WTC11 (cell line): Measurements from ENCODE around the gene CCNG2. TPM values are rescaled to one million over a fixed set of nuclear protein-coding genes. Genes with fewer than 3 reads are reported as not detected.

Experiments used
- ATAC-seq: fragments of 200-7000 bp; cut with Tn5 transposase; 2 replicates; pipeline ENCODE4 v1.10.0; 2021; ENCODE audit warnings: mild to moderate bottlenecking, moderate library complexity
- CTCF ChIA-PET: fragments of 300-600 bp; sonication (Branson Sonifier 250); formaldehyde crosslinking; loops from one replicate; lab custom pipeline; 2021; ENCODE audit warnings: antibody characterized with exemption; lab: Charles Lee
- POLR2A ChIA-PET: fragments of 350-600 bp; sonication (Branson Sonifier 250); formaldehyde crosslinking; loops from one replicate; lab custom pipeline; 2021; ENCODE audit warnings: antibody characterized with exemption; lab: Charles Lee
- DNase-seq: peaks from one replicate; pipeline ENCODE4 v3.0.0; 2021; ENCODE audit warnings: low spot score
- H3K27ac Mint-ChIP-seq: 2 replicates; pipeline ENCODE4 v1.8.0; 2021; ENCODE audit warnings: mixed read lengths
- H3K27me3 Mint-ChIP-seq: 2 replicates; pipeline ENCODE4 v1.8.0; 2021; ENCODE audit warnings: low read depth, mild to moderate bottlenecking, moderate library complexity, mixed read lengths
- H3K36me3 Mint-ChIP-seq: 2 replicates; pipeline ENCODE4 v1.8.0; 2021; ENCODE audit warnings: mixed read lengths
- H3K4me1 Mint-ChIP-seq: 2 replicates; pipeline ENCODE4 v1.8.0; 2022; ENCODE audit warnings: mixed read lengths
- H3K4me3 Mint-ChIP-seq: 2 replicates; pipeline ENCODE4 v1.8.0; 2021; ENCODE audit warnings: mild to moderate bottlenecking, moderate library complexity, mixed read lengths
- H3K9me3 Mint-ChIP-seq: 2 replicates; pipeline ENCODE4 v1.8.0; 2021; ENCODE audit warnings: mixed read lengths
- CDX4 ChIP-seq: fragments of 250-450 bp; sonication (Bioruptor Pico); IDR thresholded peaks from 2 replicates; pipeline ENCODE4 v1.9.0; 2021; ENCODE audit warnings: moderate library complexity, mild to moderate bottlenecking, inconsistent platforms, borderline replicate concordance
- CREB1 ChIP-seq: sonication (generic); formaldehyde crosslinking; IDR thresholded peaks from 2 replicates; pipeline ENCODE4 v1.8.0; 2023; ENCODE audit warnings: mild to moderate bottlenecking, missing genetic modification reagents
- ETV6 ChIP-seq: sonication (generic); formaldehyde crosslinking; IDR thresholded peaks from 2 replicates; pipeline ENCODE4 v1.8.1; 2022; ENCODE audit warnings: mild to moderate bottlenecking, missing genetic modification reagents
- FOXJ3 ChIP-seq: sonication (generic); formaldehyde crosslinking; IDR thresholded peaks from 2 replicates; pipeline ENCODE4 v1.9.0; 2021; ENCODE audit warnings: missing genetic modification reagents, mild to moderate bottlenecking, borderline replicate concordance
- GABPB1 ChIP-seq: sonication (generic); formaldehyde crosslinking; IDR thresholded peaks from 2 replicates; pipeline ENCODE4 v1.8.1; 2023; ENCODE audit warnings: mild to moderate bottlenecking, missing genetic modification reagents
- IRF2 ChIP-seq: sonication (generic); formaldehyde crosslinking; IDR thresholded peaks from 2 replicates; pipeline ENCODE4 v1.8.0; 2022; ENCODE audit warnings: low read depth, missing genetic modification reagents, borderline replicate concordance
- JUN ChIP-seq: sonication (generic); formaldehyde crosslinking; IDR thresholded peaks from 2 replicates; pipeline ENCODE4 v1.8.0; 2023; ENCODE audit warnings: mild to moderate bottlenecking, missing genetic modification reagents
- MLX ChIP-seq: sonication (generic); formaldehyde crosslinking; IDR thresholded peaks from 2 replicates; pipeline ENCODE4 v1.8.1; 2023; ENCODE audit warnings: mild to moderate bottlenecking, missing genetic modification reagents, moderate library complexity
- NR1H2 ChIP-seq: sonication (generic); formaldehyde crosslinking; IDR thresholded peaks from 2 replicates; pipeline ENCODE4 v1.9.0; 2021; ENCODE audit warnings: mild to moderate bottlenecking, moderate library complexity, missing genetic modification reagents
- NR2C2 ChIP-seq: sonication (generic); formaldehyde crosslinking; IDR thresholded peaks from 2 replicates; pipeline ENCODE4 v1.8.0; 2022; ENCODE audit warnings: mild to moderate bottlenecking, missing genetic modification reagents
- NR3C1 ChIP-seq: sonication (generic); formaldehyde crosslinking; conservative IDR thresholded peaks from 2 replicates; pipeline ENCODE4 v1.8.1; 2023; ENCODE audit warnings: low read depth, mild to moderate bottlenecking, missing genetic modification reagents
- OVOL2 ChIP-seq: fragments of 250-450 bp; sonication (Bioruptor Pico); IDR thresholded peaks from 2 replicates; pipeline ENCODE4 v1.9.0; 2021; ENCODE audit warnings: mild to moderate bottlenecking, borderline replicate concordance
- RORB ChIP-seq: fragments of 250-450 bp; sonication (Bioruptor Pico); IDR thresholded peaks from 2 replicates; pipeline ENCODE4 v1.9.0; 2021; ENCODE audit warnings: mild to moderate bottlenecking
- TCF7 ChIP-seq: sonication (generic); formaldehyde crosslinking; IDR thresholded peaks from 2 replicates; pipeline ENCODE4 v1.8.0; 2022; ENCODE audit warnings: mild to moderate bottlenecking, low read depth, missing genetic modification reagents, moderate library complexity
- TEAD1 ChIP-seq: sonication (generic); formaldehyde crosslinking; IDR thresholded peaks from 2 replicates; pipeline ENCODE4 v1.8.0; 2022; ENCODE audit warnings: mild to moderate bottlenecking, missing genetic modification reagents
- ZNF416 ChIP-seq: fragments of 250-450 bp; sonication (Bioruptor Pico); IDR thresholded peaks from 2 replicates; pipeline ENCODE4 v1.9.0; 2021; ENCODE audit warnings: mild to moderate bottlenecking, inconsistent platforms
- total RNA-seq: library from RNA; stranded (reverse); gene quantifications from 3 replicates; pipeline ENCODE4 v1.2.3, GENCODE V29; 2021
- TF ChIP-seq, protein P1 (sequence below): sonication (generic); formaldehyde crosslinking; IDR thresholded peaks from 2 replicates; pipeline ENCODE4 v1.8.1; 2023; ENCODE audit warnings: mild to moderate bottlenecking, missing genetic modification reagents
- TF ChIP-seq, protein P2 (sequence below): sonication (generic); formaldehyde crosslinking; IDR thresholded peaks from 2 replicates; pipeline ENCODE4 v1.8.1; 2023; ENCODE audit warnings: mild to moderate bottlenecking, missing genetic modification reagents, borderline replicate concordance
- TF ChIP-seq, protein P3 (sequence below): sonication (generic); formaldehyde crosslinking; IDR thresholded peaks from 2 replicates; pipeline ENCODE4 v1.8.0; 2023; ENCODE audit warnings: mild to moderate bottlenecking, missing genetic modification reagents
- TF ChIP-seq, protein P4 (sequence below): sonication (generic); formaldehyde crosslinking; IDR thresholded peaks from 2 replicates; pipeline ENCODE4 v1.8.1; 2022; ENCODE audit warnings: low read depth, missing genetic modification reagents, borderline replicate concordance

Gene CCNG2
- total RNA-seq, 1 experiment from 2014 or later, result 18.9 TPM

DNA sequence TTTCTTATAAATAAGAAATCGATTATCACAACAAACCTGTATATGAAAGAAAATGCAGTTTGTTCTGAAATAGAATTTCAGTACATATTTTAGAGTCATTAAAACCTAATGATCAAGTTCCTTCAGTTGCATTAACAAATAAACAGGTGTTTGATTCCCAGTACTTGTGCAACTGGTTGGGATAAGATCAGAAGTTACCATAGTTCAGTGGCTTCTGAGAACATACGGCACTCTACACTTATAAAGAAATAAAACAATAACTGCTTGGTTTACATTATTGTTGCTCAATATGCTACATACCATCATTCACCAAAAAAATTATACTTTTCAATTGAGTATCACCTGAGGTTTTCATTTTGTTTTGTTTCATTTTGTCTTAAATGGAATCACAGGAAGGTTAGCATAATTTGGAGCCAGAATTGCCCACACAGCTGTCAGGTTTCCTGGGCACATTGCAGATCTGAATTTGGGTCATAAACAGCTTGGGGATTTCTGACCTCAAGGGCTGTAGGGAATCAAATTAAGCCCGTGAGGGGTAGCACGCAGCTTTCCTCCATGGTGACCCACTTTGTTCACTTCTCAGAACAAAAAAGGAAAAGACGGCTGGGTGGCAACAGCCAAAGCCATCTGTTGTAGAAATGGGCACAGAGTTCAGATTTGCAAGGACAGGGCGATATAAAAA lies 14.9 kb upstream of the CCNG2 start:
- ATAC-seq (no peak), DNase-seq (no peak)
- CTCF ChIA-PET, result interaction anchor here (1.1 to 2.0 kb wide), 2 partner anchors 21 to 62 kb away, joined by 3 to 8 read pairs; no protein-coding TSS in a partner anchor
- Mint-ChIP-seq H3K27me3 (no peaks in the 10 kb centered on the region), H3K36me3 (no peaks in the 10 kb centered on the region), H3K4me1 (peaks cover 13% of the 10 kb centered on the region), H3K27ac (no peak overlapping the region), H3K4me3 (no peak overlapping the region), H3K9me3 (no peaks in the 10 kb centered on the region)
- TF ChIP-seq RORB (CRISPR knock-in tag) (no peak), TEAD1 (CRISPR knock-in tag) (no peak), NR2C2 (no peak), MLX (CRISPR knock-in tag) (no peak)
- POLR2A ChIA-PET, result no interaction called here

DNA sequence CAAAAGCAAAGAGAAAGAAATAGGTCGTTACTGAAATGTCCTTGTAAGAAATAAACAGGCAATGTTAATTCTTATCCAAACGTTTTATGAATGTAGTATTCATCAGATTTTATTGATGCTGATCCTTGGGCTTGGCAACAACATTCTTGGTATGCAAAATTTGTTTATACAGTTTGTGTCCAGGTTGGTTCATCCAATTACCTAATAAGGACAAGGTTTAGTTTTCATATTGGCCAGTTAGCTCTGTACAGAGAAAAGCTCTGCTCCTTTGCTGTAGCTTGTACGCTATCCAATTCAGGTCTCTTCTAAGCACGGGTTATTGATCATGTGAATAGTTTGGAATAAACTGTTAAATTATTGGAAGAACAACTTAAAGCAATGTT lies 14.4 kb upstream of the CCNG2 start:
- ChIA-PET POLR2A (no interaction called here), CTCF (interaction anchor here (1.0 to 2.0 kb wide), 3 partner anchors 22 to 61 kb away, joined by 3 to 8 read pairs (median 3); no protein-coding TSS in a partner anchor)
- no peaks in the 10 kb centered on the region for H3K36me3 Mint-ChIP-seq

More for the DNA sequence above, 14.4 kb upstream of the CCNG2 start:
- DNase-seq, result no peak
- Mint-ChIP-seq H3K4me1 (peaks cover 13% of the 10 kb centered on the region), H3K27me3 (no peaks in the 10 kb centered on the region), H3K4me3 (no peak overlapping the region), H3K27ac (no peak overlapping the region), H3K9me3 (no peaks in the 10 kb centered on the region)
- no peak for ATAC-seq
- TF ChIP-seq CDX4 (no peak), FOXJ3 (CRISPR knock-in tag) (no peak), TCF7 (CRISPR knock-in tag) (no peak), IRF2 (CRISPR knock-in tag) (no peak), OVOL2 (CRISPR knock-in tag) (no peak), JUN (no peak), NR3C1 (no peak), NR1H2 (no peak), ZNF416 (no peak), GABPB1 (CRISPR knock-in tag) (no peak), CREB1 (CRISPR knock-in tag) (no peak), ETV6 (CRISPR knock-in tag) (no peak)
- TF ChIP-seq, protein P1, sequence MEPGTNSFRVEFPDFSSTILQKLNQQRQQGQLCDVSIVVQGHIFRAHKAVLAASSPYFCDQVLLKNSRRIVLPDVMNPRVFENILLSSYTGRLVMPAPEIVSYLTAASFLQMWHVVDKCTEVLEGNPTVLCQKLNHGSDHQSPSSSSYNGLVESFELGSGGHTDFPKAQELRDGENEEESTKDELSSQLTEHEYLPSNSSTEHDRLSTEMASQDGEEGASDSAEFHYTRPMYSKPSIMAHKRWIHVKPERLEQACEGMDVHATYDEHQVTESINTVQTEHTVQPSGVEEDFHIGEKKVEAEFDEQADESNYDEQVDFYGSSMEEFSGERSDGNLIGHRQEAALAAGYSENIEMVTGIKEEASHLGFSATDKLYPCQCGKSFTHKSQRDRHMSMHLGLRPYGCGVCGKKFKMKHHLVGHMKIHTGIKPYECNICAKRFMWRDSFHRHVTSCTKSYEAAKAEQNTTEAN, result no peak
- TF ChIP-seq, protein P2, sequence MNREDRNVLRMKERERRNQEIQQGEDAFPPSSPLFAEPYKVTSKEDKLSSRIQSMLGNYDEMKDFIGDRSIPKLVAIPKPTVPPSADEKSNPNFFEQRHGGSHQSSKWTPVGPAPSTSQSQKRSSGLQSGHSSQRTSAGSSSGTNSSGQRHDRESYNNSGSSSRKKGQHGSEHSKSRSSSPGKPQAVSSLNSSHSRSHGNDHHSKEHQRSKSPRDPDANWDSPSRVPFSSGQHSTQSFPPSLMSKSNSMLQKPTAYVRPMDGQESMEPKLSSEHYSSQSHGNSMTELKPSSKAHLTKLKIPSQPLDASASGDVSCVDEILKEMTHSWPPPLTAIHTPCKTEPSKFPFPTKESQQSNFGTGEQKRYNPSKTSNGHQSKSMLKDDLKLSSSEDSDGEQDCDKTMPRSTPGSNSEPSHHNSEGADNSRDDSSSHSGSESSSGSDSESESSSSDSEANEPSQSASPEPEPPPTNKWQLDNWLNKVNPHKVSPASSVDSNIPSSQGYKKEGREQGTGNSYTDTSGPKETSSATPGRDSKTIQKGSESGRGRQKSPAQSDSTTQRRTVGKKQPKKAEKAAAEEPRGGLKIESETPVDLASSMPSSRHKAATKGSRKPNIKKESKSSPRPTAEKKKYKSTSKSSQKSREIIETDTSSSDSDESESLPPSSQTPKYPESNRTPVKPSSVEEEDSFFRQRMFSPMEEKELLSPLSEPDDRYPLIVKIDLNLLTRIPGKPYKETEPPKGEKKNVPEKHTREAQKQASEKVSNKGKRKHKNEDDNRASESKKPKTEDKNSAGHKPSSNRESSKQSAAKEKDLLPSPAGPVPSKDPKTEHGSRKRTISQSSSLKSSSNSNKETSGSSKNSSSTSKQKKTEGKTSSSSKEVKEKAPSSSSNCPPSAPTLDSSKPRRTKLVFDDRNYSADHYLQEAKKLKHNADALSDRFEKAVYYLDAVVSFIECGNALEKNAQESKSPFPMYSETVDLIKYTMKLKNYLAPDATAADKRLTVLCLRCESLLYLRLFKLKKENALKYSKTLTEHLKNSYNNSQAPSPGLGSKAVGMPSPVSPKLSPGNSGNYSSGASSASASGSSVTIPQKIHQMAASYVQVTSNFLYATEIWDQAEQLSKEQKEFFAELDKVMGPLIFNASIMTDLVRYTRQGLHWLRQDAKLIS, result no peak
- TF ChIP-seq, protein P3, sequence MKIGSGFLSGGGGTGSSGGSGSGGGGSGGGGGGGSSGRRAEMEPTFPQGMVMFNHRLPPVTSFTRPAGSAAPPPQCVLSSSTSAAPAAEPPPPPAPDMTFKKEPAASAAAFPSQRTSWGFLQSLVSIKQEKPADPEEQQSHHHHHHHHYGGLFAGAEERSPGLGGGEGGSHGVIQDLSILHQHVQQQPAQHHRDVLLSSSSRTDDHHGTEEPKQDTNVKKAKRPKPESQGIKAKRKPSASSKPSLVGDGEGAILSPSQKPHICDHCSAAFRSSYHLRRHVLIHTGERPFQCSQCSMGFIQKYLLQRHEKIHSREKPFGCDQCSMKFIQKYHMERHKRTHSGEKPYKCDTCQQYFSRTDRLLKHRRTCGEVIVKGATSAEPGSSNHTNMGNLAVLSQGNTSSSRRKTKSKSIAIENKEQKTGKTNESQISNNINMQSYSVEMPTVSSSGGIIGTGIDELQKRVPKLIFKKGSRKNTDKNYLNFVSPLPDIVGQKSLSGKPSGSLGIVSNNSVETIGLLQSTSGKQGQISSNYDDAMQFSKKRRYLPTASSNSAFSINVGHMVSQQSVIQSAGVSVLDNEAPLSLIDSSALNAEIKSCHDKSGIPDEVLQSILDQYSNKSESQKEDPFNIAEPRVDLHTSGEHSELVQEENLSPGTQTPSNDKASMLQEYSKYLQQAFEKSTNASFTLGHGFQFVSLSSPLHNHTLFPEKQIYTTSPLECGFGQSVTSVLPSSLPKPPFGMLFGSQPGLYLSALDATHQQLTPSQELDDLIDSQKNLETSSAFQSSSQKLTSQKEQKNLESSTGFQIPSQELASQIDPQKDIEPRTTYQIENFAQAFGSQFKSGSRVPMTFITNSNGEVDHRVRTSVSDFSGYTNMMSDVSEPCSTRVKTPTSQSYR (CRISPR knock-in tag), result no peak
- TF ChIP-seq, protein P4, sequence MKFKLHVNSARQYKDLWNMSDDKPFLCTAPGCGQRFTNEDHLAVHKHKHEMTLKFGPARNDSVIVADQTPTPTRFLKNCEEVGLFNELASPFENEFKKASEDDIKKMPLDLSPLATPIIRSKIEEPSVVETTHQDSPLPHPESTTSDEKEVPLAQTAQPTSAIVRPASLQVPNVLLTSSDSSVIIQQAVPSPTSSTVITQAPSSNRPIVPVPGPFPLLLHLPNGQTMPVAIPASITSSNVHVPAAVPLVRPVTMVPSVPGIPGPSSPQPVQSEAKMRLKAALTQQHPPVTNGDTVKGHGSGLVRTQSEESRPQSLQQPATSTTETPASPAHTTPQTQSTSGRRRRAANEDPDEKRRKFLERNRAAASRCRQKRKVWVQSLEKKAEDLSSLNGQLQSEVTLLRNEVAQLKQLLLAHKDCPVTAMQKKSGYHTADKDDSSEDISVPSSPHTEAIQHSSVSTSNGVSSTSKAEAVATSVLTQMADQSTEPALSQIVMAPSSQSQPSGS, result no peak
